B cell (primary cell): ENCODE data around the gene CDC73.

Experiments used
- CTCF ChIP-seq: fragments of 200-600 bp; IDR thresholded peaks from one replicate; pipeline ENCODE4 v1.8.0; 2022; ENCODE audit warnings: antibody characterized with exemption, mild to moderate bottlenecking
- EZH2 ChIP-seq: IDR thresholded peaks from 2 replicates; pipeline ENCODE4 v1.6.1; 2012; ENCODE audit warnings: borderline replicate concordance, low read depth, mild to moderate bottlenecking, moderate library complexity, low read length; ENCODE audit not compliant: insufficient read depth, poor library complexity, severe bottlenecking

DNA sequence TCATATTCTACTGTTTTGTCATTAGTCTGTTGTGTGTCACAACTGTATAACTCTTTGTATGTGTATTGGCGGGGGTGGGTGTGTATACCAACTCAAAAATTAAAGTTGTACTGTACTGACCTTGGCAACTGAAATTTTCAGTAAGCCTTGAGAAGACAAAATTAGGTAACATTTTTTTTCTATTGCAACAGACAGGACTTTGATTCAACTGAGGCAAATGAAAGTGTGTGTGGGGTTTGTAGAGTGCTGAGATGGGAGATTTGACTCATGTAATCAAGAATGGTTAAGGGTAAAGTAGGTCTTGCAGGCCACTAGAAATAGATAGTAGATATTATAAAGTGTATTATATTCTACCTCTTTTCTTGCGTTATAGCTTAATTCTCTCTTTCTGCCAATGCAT is 79.2 kb downstream of the CDC73 start:
- TF ChIP-seq CTCF (no peak), EZH2 (no peak)
